NCI-H187 treated with DMSO at 0.1 percent for 48 hours (cell line): ENCODE results near the gene VSIG2.
"Not testable (repeated sequence)": the region's sequence is repeated elsewhere in the genome, so short reads cannot be mapped to it uniquely, and the experiment has no call there.

Source experiments
- DNase-seq: peaks from one replicate; lab custom pipeline; 2025; lab: John Stamatoyannopoulos, UW

Gene VSIG2

GRCh38 chr11:124751741-124752470 is at the start of gene VSIG2:
TSS of gene VSIG2 (minus strand) at chr11:124752255. CDS start at chr11:124752137, 118 bp downstream.
- no peak for DNase-seq

GRCh38 chr11:124801014-124801413 is 49.0 kb upstream of the VSIG2 start:
- no peak for DNase-seq

- no peak for DNase-seq
Measured at GRCh38 chr11:124800226-124800929, 48.3 kb upstream of the VSIG2 start, which contains the start of gene MSANTD2. TSS of gene MSANTD2 (minus strand) at chr11:124800406. CDS start at chr11:124800380, 26 bp downstream.

GRCh38 chr11:124799348-124800225 is 47.5 kb upstream of the VSIG2 start:
- DNase-seq, result no peak

- no peak for DNase-seq
Measured at GRCh38 chr11:124798991-124799347, 46.9 kb upstream of the VSIG2 start.

- DNase-seq, result no peak
Measured at GRCh38 chr11:124796312-124796711, 44.3 kb upstream of the VSIG2 start.

- no peak for DNase-seq
Measured at GRCh38 chr11:124793466-124794278, 41.6 kb upstream of the VSIG2 start.

GRCh38 chr11:124791626-124792341 is 39.7 kb upstream of the VSIG2 start:
- DNase-seq, result no peak

- DNase-seq, result no peak
Measured at GRCh38 chr11:124788521-124788920, 36.5 kb upstream of the VSIG2 start.

- DNase-seq, result no peak
Measured at GRCh38 chr11:124784051-124784450, 32.0 kb upstream of the VSIG2 start.

- DNase-seq, result no peak
Measured at GRCh38 chr11:124783002-124783401, 30.9 kb upstream of the VSIG2 start.

- DNase-seq, result no peak
Measured at GRCh38 chr11:124779568-124779967, 27.5 kb upstream of the VSIG2 start.

- no peak for DNase-seq
Measured at GRCh38 chr11:124778281-124778680, 26.2 kb upstream of the VSIG2 start.

GRCh38 chr11:124776865-124777645 is 25.0 kb upstream of the VSIG2 start:
- no peak for DNase-seq

GRCh38 chr11:124770959-124771358 is 18.9 kb upstream of the VSIG2 start:
- DNase-seq, result not testable (repeated sequence)

- no peak for DNase-seq
Measured at GRCh38 chr11:124769806-124770774, 18.0 kb upstream of the VSIG2 start.

- DNase-seq, result no peak
Measured at GRCh38 chr11:124768914-124769313, 16.9 kb upstream of the VSIG2 start.

GRCh38 chr11:124766156-124766555 is 14.1 kb upstream of the VSIG2 start:
- DNase-seq, result no peak
